GM19238 (cell line): Measurements from ENCODE around the gene GMDS.
"Not testable (repeated sequence)": the region's sequence is repeated elsewhere in the genome, so short reads cannot be mapped to it uniquely, and the experiment has no call there.

Experiments used
- DNase-seq: peaks from one replicate; pipeline ENCODE4 v3.0.0; 2011; ENCODE audit warnings: low spot score; ENCODE audit not compliant: insufficient read length

Gene GMDS

GRCh38 chr6:1697688-1698351, 547.6 kb downstream of the GMDS start:
- no peak for DNase-seq

DNA sequence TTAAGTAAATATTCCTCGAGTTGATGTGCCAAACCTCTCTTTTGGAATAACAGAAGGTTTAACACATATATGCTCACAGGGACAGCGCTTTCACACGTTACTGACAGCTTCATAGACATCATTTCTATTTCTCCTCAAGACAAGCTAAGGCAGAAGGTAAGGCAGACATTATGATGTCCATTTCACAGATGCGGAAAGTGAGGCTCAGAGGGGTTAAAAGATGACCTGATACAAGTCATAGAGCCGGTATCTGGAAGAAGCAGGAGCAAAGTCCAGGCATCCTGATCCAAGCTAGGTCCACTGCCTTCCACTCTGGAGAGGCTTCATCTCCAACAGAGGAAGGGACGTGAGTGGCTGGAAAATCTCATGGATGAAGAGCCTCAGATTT, 548.9 kb downstream of the GMDS start:
- no peak for DNase-seq

GRCh38 chr6:1695546-1696462, 549.6 kb downstream of the GMDS start:
- no peak for DNase-seq

DNA sequence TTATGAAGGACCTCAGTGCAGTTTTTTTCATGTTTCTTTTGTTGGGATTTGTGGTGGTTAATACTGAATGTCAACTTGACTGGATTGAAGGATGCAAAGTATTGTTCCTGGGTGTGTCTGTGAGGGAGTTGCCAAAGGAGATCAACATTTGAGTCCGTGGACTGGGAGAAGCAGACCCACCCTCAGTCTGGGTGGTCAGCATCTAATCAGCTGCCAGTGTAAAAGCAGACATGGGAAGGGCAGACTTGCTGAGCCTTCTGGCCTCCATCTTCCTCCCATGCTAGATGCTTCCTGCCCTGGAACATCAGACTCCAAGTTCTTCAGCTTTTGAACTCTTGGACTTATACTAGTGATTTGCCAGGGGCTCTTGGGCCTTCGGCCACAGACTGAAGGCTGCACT, 553.6 kb downstream of the GMDS start:
- DNase-seq = not testable (repeated sequence)

DNA sequence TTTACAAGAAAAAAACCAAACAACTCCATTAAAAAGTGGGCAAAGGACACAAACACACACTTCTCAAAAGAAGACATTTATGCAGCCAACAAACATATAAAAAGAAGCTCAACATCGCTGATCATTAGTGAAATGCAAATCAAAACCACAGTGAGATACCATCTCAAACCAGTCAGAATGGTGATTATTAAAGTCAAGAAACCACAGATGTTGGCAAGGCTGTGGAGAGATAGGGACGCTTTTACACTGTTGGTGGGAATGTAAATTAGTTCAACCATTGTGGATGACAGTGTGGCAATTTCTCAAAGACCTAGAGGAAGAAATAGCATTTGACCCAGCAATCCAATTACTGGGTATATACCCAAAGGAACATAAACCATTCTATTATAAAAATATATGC, 554.7 kb downstream of the GMDS start:
- not testable (repeated sequence) for DNase-seq

GRCh38 chr6:1689141-1689540, 556.3 kb downstream of the GMDS start:
- DNase-seq = no peak

DNA sequence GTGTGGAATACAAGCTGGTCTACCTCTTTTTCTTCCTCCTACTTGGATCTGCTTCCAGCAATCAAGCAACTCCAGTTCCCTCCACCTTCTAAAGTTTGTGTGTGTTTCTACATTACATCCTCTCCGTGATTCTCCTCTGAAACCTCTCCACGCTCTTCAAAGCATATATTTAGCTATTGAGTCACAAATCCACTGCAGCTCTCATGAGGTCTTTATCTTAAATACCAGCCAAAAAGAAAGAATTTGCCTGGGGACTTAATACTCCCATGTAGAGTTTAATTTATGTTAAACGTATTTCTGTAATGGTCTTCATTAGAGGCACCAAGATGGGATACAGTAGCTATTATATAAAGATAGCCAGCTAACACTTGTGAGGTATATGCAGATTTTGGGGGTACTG, 557.0 kb downstream of the GMDS start:
- no peak for DNase-seq

DNA sequence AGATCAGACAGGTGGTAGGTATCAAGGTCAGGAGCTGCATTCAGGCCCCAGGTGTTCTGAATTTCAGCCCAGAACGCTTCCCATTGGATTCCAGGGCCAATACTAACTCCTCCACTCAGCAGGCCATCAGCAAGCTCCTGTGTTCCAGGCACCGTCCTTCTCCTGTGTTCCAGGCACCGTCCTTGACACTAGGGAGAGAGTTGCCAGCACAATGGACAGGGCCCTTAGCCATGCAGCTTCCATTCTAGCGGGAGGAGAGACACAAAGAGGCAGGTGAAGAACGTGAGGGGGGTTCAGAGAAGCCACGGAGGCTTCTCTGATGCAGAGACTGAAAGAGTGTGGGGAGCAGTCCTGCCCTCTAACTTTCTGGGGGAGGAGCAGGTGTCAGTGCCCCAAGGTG, 558.0 kb downstream of the GMDS start:
- no peak for DNase-seq

GRCh38 chr6:1686117-1687098, 559.0 kb downstream of the GMDS start:
- no peak for DNase-seq

DNA sequence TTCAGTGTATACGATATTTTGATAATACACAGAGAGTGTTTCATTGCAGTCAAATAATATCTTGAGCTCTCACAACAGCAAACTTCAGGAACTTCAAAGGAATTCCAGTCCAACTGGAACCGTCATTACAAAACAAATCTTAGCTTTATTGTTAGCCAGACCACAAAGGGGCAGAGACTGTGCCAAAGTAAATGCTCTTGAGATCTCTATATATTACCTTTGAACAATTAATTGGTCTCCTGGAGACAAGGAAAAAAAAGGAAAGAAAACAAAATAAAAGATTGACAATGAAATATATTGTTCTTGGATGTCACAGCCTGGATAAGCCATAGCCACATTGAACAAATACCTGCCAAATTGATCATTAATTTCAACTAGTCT, 565.7 kb downstream of the GMDS start:
- no peak for DNase-seq

- DNase-seq = no peak
Measured at GRCh38 chr6:1679031-1679687, 566.2 kb downstream of the GMDS start.

GRCh38 chr6:1678201-1678600, 567.2 kb downstream of the GMDS start:
- DNase-seq = no peak

DNA sequence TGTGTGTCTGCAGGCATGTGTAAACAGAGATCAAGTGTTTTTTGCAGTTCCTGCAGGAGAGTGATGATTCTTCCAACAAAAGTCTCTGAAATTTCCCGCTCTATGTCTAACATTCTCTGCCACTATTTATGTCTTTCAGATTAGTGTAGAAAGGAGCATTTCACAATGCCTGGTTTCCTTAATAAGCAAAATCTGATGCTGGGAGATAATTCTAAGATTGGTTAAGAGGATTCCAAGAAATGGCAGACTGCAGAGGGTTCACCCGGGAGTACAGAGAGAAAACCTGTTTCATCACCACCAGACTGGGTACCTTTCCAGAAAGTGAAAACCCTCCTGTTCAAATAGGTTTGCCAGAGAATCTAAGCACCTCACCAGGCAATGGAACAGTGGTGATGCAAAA, 573.0 kb downstream of the GMDS start:
- no peak for DNase-seq

GRCh38 chr6:1670711-1671462, 574.5 kb downstream of the GMDS start:
- DNase-seq = no peak

DNA sequence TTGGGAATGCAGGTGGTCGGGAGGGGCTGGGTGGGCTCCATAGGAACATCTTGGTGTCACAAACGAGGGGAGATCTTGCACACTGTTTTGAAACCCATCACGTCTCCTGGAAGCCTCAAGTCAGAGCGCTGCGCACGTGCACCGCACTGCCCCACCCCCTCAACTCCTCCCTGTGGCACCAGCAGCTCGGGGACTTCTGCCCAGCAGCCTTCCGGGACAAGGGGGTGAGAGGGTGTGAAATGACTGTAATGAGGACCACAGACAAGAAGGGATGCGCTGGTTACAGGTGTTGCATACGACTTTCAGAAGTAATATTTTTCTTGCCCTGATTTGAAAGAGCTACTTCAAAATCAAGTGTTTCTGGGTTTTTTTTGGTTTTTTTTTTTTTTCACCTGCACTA, 575.4 kb downstream of the GMDS start:
- DNase-seq = no peak

GRCh38 chr6:1668456-1668855, 576.9 kb downstream of the GMDS start:
- DNase-seq = not testable (repeated sequence)

- no peak for DNase-seq
Measured at GRCh38 chr6:1667805-1668175, 577.6 kb downstream of the GMDS start.

- no peak for DNase-seq
Measured at GRCh38 chr6:1667012-1667804, 578.2 kb downstream of the GMDS start.

GRCh38 chr6:1665214-1665613, 580.2 kb downstream of the GMDS start:
- DNase-seq = peak; percentile 37

GRCh38 chr6:1664329-1664728, 581.1 kb downstream of the GMDS start:
- DNase-seq = no peak
